Stimulated activated CD4-positive, alpha-beta T cell treated with anti-CD3 and anti-CD28 coated beads, Interleukin-15, amount 100 ng/mL, for 1 hour (primary cell): ENCODE results near the gene CAMK2G.

Source experiments
- DNase-seq, 2 donors: peaks; one replicate each; pipeline ENCODE4 v3.0.0-alpha.2; 2020; ENCODE audit warnings: low read depth in 1 of 2, low spot score in 1 of 2

The CAMK2G gene

DNA sequence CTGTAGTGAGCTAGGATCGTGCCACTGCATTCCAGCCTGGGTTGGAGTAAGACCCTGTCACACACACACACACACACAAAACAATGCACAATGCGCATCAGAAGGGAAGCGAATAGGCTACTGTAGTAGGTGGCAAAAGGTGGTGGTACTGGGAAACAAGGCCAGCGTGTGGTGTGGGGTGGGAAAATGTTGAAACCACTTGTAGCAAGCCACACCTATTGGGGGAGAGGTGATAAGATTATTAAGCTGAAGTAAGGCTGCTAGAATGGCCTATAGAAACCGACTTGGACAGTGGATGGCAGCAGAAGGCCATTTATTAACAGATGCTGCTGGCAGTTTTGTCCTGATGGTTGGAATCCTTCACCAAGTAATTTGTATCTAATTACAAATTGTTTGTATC lies 99.7 kb downstream of the CAMK2G start:
- no peak for DNase-seq

DNA sequence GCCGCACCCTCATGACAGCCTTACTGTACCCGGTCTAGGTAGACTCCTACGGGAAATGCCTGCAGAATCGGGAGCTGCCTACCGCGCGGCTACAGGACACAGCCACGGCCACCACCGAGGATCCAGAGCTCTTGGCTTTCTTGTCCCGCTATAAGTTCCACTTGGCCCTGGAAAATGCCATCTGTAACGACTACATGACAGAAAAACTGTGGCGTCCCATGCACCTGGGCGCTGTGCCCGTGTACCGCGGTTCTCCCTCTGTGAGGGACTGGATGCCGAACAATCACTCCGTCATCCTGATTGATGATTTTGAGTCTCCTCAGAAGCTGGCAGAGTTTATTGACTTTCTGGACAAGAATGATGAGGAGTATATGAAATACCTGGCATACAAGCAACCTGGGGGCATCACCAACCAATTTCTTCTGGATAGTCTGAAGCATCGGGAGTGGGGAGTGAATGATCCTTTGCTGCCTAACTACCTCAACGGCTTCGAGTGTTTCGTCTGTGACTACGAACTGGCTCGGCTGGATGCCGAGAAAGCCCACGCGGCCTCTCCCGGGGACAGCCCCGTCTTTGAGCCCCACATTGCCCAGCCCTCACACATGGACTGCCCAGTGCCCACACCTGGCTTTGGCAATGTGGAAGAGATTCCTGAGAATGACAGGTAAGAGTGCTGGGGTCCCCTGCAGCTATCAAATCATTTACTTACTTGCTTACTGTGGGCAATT lies 101.0 kb downstream of the CAMK2G start:
- no peak for DNase-seq

DNA sequence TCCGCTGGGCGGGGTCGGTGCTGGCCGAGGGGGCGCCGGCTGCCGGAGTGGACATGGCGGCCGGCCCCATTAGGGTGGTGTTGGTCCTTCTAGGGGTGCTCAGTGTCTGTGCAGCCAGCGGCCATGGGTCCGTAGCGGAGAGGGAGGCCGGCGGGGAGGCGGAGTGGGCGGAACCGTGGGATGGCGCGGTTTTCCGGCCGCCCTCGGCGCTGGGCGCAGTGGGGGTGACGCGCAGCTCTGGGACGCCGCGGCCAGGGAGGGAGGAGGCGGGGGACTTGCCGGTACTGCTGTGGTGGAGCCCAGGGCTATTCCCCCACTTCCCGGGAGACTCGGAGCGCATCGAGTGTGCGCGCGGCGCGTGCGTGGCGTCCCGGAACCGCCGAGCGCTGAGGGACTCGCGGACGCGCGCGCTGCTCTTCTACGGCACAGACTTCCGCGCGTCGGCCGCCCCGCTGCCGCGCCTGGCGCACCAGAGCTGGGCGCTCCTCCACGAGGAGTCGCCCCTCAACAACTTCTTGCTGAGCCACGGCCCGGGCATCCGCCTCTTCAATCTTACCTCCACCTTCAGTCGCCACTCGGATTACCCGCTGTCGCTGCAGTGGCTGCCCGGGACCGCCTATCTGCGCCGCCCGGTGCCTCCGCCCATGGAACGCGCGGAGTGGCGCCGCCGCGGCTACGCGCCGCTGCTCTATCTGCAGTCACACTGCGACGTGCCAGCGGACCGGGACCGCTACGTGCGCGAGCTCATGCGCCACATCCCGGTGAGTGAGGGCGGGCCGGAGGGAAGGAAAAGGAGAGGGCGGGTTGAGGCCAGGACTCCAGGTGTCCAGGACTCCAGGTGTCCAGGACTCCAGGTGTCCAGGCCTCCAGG lies 101.8 kb downstream of the CAMK2G start:
- peak; percentile 62 to 64 for DNase-seq

DNA sequence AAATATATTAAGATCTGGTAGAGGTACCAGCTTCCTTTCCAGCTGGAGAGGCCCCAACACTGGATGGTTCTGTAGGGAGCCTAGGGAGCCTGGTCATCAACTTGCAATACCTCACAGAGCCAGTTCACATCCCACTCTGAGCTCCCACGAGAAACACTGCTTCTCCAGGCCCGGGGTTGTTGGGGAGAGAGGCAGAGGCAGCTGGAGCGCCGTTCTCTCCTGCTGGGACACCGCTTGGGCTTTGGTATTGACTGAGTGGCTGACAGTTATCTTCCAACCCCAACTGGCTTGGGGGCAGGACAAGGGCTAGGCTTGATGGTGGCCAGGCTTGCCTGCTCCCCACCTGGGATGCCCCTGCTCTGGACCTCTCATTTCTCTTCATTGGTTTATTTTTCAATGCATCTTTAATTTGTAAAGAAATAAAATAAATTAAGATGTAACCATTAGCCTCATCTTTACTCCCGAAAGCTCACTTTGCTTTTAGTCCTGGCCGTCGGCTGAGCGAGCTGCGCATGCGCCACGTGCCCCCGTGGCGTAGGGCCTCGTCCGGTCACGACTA lies 102.6 kb downstream of the CAMK2G start:
- DNase-seq, result peak in 1 of 2 donors; percentile 63

DNA sequence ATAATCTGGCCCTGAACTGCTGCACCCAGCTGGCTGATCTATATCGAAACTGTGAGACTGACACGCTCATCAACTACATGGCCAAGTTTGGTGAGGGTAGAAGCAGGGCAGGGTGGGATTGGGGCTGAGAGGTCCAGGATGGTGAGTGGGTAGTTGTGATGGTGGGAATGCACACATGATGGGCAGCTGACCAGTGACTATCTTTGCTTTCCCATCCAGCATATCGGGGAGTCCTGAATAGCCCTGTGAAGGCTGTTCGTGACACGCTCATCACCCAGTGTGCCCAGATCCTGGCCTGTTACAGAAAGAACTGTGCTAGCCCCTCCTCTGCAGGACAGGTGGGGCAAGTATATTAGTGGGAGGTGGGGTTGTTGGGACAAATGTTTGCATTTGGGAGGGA lies 105.0 kb downstream of the CAMK2G start:
- no peak for DNase-seq

DNA sequence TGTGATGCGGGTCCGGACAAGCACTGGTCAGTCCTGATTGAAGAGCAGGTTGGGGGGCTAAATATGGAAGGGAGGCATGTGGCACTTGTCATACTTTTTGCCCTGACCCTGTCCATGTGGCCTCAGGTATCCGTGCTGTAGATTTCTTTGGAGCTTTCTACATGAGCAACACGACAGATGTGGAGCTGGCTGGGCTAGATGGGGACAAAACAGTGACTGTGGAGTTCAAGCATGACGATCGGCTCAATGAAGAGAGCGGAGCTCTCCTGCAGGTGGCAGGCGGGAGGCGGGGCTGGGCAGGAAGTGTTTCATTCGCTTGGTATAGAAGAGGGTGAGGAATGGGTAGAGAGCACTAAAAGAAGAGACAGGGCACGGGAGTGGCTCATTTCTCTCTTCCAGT lies 105.5 kb downstream of the CAMK2G start:
- peak; percentile 36 to 40 for DNase-seq

DNA sequence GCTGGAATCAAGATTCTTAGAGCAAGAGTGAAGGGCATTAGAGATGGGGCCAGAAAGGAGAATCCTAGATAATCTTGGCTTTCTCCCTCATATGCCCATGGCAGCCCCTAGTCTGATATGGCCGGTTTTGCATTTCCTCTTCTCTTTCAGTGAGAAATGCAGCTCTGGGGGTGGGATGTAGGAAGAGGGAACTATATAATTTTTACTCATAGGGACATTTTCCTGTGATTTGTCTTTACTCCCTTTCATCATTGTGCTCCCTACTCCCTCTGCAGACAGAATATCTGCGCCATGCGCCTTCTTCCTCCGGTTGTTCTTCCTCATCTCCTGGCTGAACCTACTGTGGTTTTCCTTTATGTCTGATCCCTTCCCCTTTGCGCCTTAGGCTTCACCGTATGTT lies 109.3 kb downstream of the CAMK2G start:
- no peak for DNase-seq

DNA sequence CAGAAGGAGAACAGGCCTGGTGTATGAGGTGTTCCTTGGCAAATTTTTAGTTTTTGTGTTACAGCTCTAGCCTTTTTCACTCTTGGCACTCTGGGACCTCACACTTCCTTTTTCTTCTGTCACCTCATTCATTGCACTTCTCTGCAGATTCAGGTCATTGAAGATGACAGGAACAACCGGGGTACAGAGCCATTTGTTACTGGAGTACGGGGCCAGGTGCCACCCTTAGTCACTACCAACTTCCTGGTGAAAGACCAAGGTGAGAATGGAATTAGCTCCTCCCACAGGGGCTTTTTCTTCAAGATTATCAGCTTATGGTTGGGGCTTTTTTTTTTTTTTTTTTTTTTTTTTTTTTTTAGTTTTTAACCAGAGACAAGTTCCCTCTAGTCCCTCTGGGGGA lies 111.0 kb downstream of the CAMK2G start:
- no peak for DNase-seq

DNA sequence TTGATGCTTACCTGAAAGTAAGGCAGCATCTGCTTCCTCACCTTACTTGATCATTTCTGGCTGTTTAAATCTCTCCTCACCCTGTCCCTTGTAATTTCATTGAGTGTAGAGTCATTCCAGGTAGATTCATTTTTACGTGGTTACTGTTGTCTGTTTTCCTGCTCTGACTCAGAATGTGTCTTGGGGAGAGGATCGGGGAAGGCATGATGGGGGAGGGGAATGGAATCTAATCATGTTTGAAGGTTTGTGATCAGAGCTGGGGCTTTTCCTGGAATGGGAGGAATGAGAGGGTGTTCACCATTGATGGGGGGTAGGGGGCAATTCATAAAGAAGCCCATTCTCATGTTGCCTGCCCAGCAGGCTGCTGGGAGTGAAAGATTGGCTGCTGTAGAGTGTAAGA lies 111.4 kb downstream of the CAMK2G start:
- no peak for DNase-seq
